Measurements from ENCODE around the gene SIGLEC1. TPM values are rescaled to one million over a fixed set of nuclear protein-coding genes. Genes with fewer than 3 reads are reported as not detected.

The SIGLEC1 gene
- total and polyA plus RNA-seq, 2 donors (not counting 1 experiment from before 2014, with no cell fraction given) = not detected

GRCh38 chr20:3706774-3707507, 5.5 kb downstream of the SIGLEC1 start:
- Histone ChIP-seq H4K20me1 (ENCODE audit: control insufficient read depth, extremely low read depth, insufficient read depth, low read length) (no peaks in the 10 kb centered on the region), H3K4me2 (ENCODE audit: extremely low read depth, insufficient read depth, low read length) (no peak overlapping the region), H2AFZ (ENCODE audit: low read length) (no peak overlapping the region), H3K27ac (ENCODE audit: insufficient read depth, low read length) (no peak overlapping the region), H3K4me3 (replicated peaks in 1 of 4; ENCODE audit: control extremely low read depth in 1 of 4, insufficient read depth in 1 of 4, low read depth in 3 of 4, low read length in 4 of 4) (no peak overlapping the region), H3K27me3 (ENCODE audit: control insufficient read depth, insufficient read depth, low read length) (peaks cover 3% of the 10 kb centered on the region), H3K79me2 (ENCODE audit: control insufficient read depth, insufficient read depth, low read length) (no peaks in the 10 kb centered on the region), H3K9ac (ENCODE audit: insufficient read depth, low read length) (no peak overlapping the region), H3K36me3 (ENCODE audit: control insufficient read depth, insufficient read depth, low read length) (no peaks in the 10 kb centered on the region), H3K4me1 (ENCODE audit: control insufficient read depth, extremely low read depth, insufficient read depth, low read length) (no peaks in the 10 kb centered on the region), H3K9me3 (ENCODE audit: control insufficient read depth, insufficient read depth, low read depth, low read length) (no peaks in the 10 kb centered on the region)
- DNase-seq (ENCODE audit: low read depth in 2 of 2) = peak; percentile 25 to 28
- TF ChIP-seq EZH2 (IDR thresholded peaks at IDR 0.05; ENCODE audit: low read length, missing control alignments) (no peak), CTCF (conservative IDR thresholded peaks at IDR 0.05 in 1 of 2, IDR thresholded peaks at IDR 0.05 in 1 of 2; ENCODE audit: low read depth in 1 of 2, low read length in 2 of 2) (no peak)

GRCh38 chr20:3705970-3706739, 6.2 kb downstream of the SIGLEC1 start:
- Histone ChIP-seq H3K4me2 (ENCODE audit: extremely low read depth, insufficient read depth, low read length) (no peak overlapping the region), H3K79me2 (ENCODE audit: control insufficient read depth, insufficient read depth, low read length) (no peaks in the 10 kb centered on the region), H3K9me3 (ENCODE audit: control insufficient read depth, insufficient read depth, low read depth, low read length) (no peaks in the 10 kb centered on the region), H2AFZ (ENCODE audit: low read length) (no peak overlapping the region), H3K36me3 (ENCODE audit: control insufficient read depth, insufficient read depth, low read length) (no peaks in the 10 kb centered on the region), H3K9ac (ENCODE audit: insufficient read depth, low read length) (no peak overlapping the region), H4K20me1 (ENCODE audit: control insufficient read depth, extremely low read depth, insufficient read depth, low read length) (no peaks in the 10 kb centered on the region), H3K27ac (ENCODE audit: insufficient read depth, low read length) (no peak overlapping the region), H3K27me3 (ENCODE audit: control insufficient read depth, insufficient read depth, low read length) (peaks cover 3% of the 10 kb centered on the region), H3K4me1 (ENCODE audit: control insufficient read depth, extremely low read depth, insufficient read depth, low read length) (no peaks in the 10 kb centered on the region), H3K4me3 (replicated peaks in 1 of 4; ENCODE audit: control extremely low read depth in 1 of 4, insufficient read depth in 1 of 4, low read depth in 3 of 4, low read length in 4 of 4) (no peak overlapping the region)
- no peak for DNase-seq (ENCODE audit: low read depth in 2 of 2)
- TF ChIP-seq CTCF (conservative IDR thresholded peaks at IDR 0.05 in 1 of 2, IDR thresholded peaks at IDR 0.05 in 1 of 2; ENCODE audit: low read depth in 1 of 2, low read length in 2 of 2) = no peak
- TF ChIP-seq EZH2 (IDR thresholded peaks at IDR 0.05; ENCODE audit: low read length, missing control alignments) = no peak

GRCh38 chr20:3705491-3705969, 6.9 kb downstream of the SIGLEC1 start:
- Histone ChIP-seq H3K79me2 (ENCODE audit: control insufficient read depth, insufficient read depth, low read length) (no peaks in the 10 kb centered on the region), H3K9me3 (ENCODE audit: control insufficient read depth, insufficient read depth, low read depth, low read length) (no peaks in the 10 kb centered on the region), H3K27me3 (ENCODE audit: control insufficient read depth, insufficient read depth, low read length) (peaks cover 3% of the 10 kb centered on the region), H3K9ac (ENCODE audit: insufficient read depth, low read length) (no peak overlapping the region), H3K4me2 (ENCODE audit: extremely low read depth, insufficient read depth, low read length) (no peak overlapping the region), H3K36me3 (ENCODE audit: control insufficient read depth, insufficient read depth, low read length) (no peaks in the 10 kb centered on the region), H3K27ac (ENCODE audit: insufficient read depth, low read length) (no peak overlapping the region), H2AFZ (ENCODE audit: low read length) (no peak overlapping the region), H3K4me3 (replicated peaks in 1 of 4; ENCODE audit: control extremely low read depth in 1 of 4, insufficient read depth in 1 of 4, low read depth in 3 of 4, low read length in 4 of 4) (no peak overlapping the region), H3K4me1 (ENCODE audit: control insufficient read depth, extremely low read depth, insufficient read depth, low read length) (no peaks in the 10 kb centered on the region), H4K20me1 (ENCODE audit: control insufficient read depth, extremely low read depth, insufficient read depth, low read length) (no peaks in the 10 kb centered on the region)
- no peak for DNase-seq (ENCODE audit: low read depth in 2 of 2)
- no peak for TF ChIP-seq EZH2 (IDR thresholded peaks at IDR 0.05; ENCODE audit: low read length, missing control alignments)
- no peak for TF ChIP-seq CTCF (conservative IDR thresholded peaks at IDR 0.05 in 1 of 2, IDR thresholded peaks at IDR 0.05 in 1 of 2; ENCODE audit: low read depth in 1 of 2, low read length in 2 of 2)

All from fibroblast of lung (primary cell).